Endothelial cell of hepatic sinusoid (primary cell): ENCODE results near the gene STON2.

Source experiments
- in situ Hi-C: cut with HindIII; loops from 2 replicates; pipeline ENCODE4 v1.10.0; 2017; ENCODE audit warnings: low sequenced_read_pairs

STON2 gene

DNA sequence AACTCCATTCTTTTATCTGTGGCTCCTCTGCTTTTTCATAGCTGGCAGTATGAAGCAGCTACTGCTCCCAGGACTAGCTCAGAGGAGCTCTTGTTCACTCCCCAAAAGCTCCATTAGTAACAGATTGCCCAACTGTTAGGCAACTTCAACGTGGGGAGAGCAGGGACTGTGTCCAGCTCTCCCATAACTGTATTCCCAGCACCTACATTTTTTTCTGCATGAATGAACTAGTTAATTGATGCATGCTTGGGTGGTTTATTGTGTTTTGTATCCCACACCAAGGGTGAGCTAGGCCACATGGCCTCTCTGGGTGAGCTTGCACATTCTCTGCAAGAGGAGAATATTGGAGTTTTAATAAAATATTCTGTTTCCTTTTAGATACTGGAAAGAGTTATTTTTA is 15.2 kb downstream of the STON2 start:
- in situ Hi-C loops, result loop anchor here (5.0 kb wide), 1 partner anchor 32 kb away; no protein-coding TSS in a partner anchor

DNA sequence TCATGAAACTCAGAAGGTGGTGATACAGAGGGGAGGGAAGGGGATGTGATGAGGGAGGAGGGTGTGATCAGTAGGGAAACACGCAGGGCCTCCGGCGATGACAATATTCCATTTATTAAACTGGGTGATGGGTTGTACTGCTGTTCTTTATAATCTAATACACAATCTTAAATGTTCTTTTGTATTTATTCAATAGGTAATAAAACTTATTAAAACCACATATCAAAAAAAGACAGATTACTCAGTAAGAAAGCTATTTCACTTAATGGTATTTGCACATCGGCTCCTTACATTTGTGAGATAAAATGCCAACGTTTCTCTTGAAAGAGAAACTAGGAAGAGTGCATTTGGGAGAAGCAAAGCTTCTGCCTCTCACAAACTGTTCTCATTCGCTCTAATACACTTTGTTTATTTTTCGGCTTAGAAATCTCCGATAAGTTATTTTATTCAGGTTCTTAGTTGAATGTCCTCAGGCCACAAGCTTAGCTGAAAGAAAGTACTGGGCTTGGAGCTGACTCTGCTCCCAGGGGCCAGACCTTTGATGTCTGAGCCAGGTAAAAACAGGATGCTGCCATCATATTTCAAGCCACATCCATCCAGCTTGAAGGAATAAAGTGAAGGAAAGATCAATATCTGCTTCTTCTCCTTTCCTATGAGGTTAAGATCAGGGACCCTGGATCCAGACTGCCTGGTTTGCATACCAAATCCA is 17.5 kb downstream of the STON2 start:
- in situ Hi-C loops, result loop anchor here (5.0 kb wide), 1 partner anchor 35 kb away; no protein-coding TSS in a partner anchor

DNA sequence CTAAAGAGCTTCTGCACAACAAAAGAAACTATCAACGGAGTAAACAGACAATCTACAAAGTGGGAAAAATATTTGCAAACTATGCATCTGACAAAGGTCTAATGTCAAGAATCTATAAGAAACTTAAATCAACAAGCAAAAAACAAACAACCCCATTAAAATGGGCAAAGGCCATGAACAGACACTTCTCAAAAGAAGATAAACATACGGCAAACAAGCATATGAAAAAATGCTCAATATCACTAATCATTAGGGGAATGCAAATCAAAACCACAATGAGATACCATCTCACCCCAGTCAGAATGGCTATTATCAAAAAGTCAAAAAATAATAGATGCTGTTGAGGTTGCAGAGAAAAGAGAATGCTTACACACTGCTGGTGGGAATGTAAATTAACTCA is 20.1 kb downstream of the STON2 start:
- in situ Hi-C loops, result loop anchor here (5.0 kb wide), 1 partner anchor 37 kb away; no protein-coding TSS in a partner anchor

DNA sequence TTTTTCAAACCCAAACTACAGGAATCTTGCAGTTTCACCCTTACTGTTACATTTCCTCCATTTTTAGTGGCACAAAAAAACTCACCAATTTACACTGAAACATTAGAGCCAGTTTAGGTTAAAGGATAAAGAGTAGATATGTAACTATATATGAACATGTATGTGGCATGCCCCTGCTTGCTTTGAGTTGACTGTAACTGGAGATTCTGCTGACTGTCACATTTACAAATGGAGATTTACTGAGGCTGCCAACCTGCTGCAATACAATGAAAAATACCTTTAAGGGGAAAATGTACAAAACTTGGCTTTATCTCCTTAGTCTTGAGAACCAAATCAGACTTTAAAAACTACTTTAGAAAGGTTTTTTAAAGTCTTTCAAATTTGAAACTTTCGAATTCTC is 28.3 kb downstream of the STON2 start:
- in situ Hi-C loops, result no loop called here

DNA sequence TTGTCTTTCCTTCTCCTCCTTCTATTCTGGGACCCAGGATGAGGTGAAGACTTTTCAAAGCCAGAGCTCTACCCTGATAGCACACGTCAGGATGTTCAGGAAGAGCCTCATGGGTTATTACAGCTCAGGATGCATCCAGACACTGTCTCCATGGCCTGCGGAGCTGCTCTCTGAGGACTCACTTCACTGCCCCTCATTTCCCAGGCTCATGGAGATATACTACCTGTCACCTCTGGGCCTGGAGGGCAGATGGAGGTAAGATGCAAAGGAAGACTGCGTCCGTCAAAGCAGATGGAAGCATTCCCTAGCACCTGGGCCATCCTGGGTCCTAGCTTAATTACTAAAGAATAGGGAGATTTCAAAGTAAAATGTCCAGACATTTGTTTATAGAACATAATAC is 32.6 kb downstream of the STON2 start:
- in situ Hi-C loops, result no loop called here

DNA sequence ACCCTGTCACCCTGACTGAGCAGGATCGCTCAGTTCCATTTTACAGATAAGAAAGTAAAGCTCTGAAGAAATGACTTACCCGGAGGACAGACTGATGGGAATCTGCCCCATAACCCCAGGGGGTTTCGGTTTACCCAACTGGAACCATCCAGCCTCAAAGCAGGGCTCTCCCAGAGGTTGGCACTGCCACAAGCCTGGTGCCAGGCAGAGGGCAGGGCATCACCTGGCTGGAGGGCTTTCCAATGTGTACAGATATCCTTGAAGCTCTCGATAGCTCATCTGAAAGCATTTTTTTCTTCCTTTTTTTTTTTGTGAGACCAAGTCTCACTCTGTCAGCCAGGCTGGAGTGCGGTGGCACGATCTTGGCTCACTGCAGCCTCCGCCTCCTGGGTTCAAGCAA is 33.2 kb downstream of the STON2 start:
- in situ Hi-C loops, result no loop called here

DNA sequence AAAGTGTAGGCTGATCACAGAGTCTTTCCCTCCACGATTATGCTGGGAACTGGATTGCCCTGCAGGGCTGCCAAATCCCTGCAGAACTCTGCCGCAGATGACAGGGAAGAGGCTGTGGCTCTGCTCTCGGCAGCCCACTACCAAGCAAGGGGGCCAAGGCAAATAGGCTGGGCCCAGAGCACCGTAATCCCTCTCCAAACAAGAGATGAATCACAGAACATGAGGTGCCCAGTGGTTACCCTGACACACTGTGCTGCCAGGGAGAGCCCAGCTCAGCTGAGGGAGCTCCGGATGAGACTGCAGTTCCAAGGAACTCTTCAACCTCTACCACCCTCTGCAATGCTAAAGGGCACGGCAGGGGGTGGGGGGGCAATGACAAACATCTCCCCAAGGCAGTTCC is 33.9 kb downstream of the STON2 start:
- in situ Hi-C loops, result no loop called here

DNA sequence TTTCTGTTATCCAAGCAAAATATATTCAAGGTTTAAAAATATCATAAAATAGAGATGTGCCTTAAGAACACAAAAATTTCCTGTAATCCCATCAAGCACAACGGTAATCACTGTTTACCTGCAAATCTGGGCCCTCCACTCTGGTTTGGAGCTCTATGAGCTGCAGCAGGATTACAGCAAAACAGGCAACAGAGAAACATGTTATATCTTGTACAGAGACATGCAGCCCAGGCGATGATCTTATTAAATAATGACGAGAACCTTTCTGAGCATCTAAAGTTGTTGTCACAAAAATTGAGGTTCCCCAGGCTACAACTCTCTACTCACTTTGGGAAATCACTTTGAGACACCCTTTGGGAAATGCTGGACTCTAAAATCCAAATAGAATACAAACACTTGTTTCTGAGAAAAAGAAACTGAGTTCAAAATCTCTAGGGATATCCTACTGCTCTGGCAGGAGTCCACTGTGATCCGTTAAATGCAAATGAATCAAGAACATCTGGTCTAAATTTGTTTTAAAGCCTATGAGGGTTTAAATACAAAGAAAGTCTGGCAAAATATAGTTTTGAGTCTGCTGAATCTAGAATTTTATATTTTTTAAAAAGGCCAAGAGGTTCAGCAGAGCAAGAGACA is 36.3 kb downstream of the STON2 start:
- in situ Hi-C loops, result no loop called here

DNA sequence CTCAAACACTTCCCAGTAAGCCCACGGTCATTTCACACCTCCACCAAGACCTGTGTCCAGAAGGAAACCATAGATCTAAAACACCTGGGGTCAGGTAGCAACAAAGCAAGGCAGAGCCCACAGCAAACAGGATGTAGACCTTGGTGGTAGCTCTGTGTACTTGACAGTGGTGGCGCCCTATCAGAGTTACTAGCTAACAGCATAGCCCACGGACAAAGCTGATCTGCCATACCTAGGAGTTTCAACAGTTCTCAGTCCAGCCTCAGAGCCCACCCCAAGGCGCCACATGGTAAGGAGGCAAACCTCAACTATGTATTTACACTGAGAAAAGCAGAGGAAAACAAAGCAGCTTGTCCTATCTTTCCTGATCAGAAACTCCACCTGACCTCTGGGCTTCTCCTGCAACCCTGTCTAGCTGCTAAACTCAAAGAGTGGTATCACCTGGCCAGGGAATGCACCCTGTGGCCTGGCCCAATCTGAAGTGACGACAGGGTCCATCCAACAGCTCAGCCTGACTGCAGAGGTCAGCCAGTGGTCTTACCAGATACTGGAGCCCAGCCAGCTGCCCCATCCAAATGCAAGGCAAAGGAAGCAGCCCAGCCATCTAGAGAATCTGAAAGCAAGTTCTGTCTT is 46.3 kb downstream of the STON2 start:
- in situ Hi-C loops, result no loop called here

DNA sequence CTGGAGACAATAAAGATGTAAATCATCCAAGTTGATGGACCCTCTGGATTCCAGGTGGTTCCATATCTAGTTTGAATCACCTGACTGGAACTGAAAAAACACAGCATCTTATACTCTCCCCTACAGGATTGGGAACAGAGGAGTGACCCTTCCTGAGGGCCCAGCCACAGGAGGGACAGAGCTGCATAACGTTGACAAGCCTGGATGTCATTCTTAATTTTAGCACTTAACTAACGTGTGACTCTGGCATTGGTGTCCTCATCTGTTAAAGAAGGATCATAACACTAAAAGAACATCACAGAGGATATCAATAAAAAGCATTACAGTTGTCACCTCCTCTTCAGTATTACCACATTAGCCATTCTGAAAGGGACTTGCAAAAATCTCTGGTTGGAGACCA is 47.7 kb downstream of the STON2 start:
- in situ Hi-C loops, result no loop called here

DNA sequence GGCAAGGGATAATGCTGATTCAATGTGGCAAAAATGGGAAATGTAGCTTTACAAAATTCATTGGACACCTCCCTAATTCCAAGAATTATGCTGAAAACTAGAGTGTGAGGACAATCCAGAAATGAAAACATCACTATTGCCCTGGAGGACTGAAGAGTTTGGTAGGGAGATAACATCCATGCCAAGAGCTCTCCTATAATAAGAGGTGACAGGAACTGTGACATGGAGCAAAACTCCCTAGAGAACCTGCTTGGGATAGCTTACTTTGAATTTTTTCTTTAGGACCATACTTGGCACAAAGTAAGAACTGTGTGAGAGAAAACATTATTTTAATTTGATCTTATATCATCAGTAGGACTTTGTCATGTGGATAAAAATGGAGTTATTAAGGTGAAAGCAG is 48.9 kb downstream of the STON2 start:
- in situ Hi-C loops, result no loop called here

DNA sequence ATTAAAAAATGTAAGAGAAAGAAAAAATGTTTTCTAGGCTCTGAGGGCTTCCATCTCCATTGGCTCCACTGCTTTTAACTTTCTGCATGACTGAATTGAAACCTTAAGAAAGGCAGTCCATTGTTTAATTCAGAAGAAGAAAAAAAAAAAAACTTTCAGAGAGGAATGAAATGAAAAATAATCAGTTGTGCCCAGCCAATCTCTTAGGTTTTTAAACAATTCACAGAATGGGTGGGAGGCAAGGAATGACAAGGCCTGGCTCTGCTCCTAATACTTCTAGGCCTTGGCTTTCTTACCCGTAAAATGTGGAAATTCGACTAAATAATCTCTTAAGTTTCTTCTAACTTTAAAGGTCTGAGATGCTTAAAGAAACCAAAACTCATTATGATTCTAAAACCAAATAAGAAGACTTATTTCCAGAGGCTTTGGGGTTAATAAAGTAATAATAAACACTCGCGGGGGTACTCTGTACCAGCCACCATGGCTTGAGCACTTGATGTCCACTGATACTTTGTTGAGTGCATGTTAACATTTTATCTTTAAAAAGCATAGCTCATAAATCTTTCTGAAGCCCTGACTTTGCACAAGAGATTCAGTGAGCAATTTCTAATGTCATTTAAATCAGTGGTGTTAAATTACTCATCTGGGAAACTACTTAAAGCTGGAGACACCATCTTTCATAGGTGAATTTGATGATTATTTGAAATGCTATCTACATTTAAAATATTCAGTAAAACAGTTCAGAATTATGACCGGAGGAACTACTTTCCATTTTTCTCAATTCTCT is 49.6 kb downstream of the STON2 start:
- in situ Hi-C loops, result no loop called here

DNA sequence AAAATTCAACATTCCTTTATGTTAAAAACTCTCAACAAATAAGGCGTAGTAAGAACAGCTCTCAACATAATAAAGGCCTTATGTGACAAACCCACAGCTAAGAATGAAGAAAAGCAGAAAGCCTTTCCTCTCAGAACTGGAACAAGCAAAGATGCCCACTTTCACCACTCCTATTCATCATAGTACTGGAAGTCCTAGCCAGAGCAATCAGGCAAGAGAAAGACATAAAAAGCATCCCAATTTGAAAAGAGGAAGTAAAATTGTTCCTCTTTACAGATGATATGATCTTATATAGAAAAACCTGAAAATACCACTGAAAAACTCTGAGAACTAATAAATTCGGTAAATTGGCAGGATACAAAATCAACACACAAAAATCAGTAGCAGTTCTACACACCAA is 52.1 kb downstream of the STON2 start:
- in situ Hi-C loops, result no loop called here

DNA sequence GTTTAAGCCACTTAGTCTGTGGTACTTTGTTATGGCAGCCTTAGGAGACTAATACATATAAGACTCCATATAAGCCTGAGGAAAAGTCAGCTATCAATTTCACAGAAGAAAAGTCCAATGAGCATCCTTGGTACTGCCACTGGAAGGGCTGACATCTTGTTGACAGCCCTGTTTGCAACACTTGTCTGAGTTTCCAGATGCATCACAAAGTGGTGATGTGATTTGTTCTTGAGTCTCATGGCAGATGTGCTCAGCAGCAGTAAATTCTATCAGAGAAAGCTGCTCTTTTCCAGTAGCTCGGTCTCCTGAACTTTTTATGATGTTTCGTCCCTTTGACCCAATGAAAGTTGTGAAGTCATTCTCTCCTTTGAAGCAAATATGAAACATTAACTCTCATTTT is 54.3 kb downstream of the STON2 start:
- in situ Hi-C loops, result no loop called here

DNA sequence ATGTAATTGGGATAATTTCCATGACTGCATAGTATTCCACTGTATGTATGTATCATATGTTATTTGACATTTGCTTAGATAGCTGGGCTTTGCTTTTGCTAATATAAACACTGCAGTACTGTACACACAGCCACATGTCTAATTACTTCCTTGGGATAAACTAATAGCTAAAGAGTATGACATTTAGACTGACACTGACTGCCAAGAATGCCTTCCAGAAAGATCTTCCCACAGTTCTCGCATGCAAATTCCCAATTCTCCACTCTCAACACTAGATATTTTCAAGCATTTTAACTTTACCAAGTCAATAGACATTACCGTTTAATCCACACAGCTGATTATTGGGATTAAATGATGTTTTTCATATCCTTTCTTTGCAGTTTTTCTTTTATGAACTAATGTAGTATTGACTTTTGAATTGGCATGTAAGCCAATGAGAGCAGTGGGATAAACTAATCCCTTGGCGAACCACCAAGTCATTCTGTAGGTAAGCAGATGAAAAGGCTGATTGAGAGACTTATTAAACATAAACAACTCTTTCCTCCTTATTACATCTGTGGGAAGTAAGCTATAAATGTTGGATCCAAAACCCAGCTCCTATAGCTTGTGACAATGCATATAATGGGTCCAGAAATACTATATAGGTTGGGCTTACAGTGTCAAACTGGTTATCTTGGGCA is 55.5 kb downstream of the STON2 start:
- in situ Hi-C loops, result no loop called here

DNA sequence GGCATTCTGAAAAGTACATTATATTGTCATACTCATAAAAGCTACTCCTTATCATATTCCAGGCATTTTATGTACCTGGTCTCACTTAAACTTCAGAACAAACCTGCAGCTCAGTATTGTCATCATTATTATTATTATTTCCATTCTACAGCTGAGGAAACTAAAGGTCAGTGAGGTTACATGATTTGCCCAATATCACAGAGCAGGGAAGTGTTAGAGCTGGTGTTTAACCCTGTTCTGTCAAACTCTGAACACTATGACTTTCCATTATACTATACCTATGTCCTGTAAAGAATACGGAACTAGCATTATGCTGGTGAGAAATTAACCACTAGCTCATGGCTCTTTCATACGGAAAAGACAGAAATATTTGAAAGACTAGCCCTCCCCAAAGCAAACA is 56.4 kb downstream of the STON2 start:
- in situ Hi-C loops, result no loop called here

DNA sequence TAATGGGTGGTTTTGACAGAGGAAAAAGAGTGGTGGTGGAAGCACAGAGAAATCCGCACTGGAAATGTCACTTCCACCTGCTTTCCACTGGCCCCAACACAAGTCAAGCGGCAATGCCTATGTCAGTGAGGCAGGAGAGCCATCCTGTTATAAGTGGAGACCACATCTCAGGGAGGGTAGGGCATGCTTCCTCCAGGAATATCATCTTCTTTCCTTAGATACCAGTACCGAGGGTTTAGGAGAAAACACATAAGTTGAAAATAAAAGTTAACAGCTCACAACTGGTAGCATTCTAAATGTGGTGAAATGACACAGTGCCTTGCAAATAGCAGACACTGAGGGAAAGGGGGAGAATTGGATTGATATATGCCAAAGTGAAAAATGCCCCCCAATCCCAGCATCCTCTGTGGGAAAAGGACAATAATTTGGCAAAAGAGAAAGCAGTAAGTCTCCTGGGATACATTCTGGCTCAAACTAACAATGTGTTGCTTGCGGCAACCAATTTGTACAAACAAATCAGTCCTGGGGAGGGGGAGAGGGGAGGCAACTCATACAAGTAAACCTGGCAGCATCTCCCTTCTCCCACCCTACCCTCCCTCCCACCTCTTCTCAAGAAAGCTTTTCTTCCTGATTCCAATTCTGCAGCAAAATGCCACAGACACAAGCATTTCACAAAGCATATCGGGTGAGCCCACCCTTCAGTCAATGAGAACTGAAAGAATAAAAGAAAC is 57.1 kb downstream of the STON2 start:
- in situ Hi-C loops, result no loop called here

DNA sequence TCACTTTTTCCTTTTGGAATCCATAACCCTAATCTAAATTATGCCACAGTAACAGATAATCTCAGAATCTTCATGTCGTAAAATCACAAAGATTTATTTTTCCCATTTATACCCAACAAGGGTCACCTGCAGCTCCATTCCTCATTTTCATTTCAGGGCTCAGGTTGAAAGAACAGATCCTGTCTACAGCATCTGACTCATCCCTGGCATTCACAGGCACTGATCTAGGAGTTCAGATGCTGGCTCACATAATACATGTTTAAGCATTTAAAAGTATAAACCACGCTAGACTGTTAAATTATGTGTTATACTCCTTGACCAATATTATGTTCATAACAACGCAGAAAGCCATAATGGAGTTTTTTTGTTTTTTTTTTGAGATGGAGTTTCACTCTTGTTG is 58.3 kb downstream of the STON2 start:
- in situ Hi-C loops, result no loop called here

DNA sequence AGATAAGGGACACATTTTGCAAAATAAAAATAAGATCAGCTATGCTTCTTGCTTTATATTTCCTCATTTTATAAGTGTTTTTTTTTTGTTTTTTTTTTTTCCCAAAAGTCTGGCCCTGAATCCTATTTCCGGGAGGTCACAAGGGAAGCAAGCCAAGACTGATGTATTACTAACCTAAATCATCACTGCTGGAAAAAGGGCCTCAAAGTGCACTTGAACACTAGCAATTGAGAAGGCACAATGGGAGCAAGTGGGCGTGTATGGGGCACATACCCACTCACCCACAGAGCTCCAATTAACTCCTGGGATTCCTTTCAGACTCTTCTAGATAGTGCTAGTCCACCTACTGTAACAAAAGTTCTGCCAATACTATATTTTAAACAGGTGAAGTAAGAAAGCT is 58.8 kb downstream of the STON2 start:
- in situ Hi-C loops, result no loop called here

DNA sequence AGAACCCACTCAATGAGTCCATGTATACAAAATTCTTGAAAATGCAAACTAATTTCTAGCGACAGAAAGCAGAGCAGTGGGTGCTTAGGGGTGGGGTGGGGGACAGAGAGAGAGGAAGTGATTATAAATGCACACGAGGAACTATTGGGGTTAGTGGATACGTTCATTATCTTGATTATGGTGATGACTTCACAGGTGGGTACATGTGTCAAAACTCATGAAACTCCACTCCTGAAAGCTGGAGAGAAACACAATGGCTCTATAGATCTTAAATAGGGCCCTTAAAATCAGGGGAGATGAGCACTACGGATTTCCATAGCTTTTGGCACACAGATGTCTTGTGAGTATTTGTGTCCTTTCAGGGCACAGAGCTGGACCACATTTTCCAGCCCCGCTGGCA is 59.9 kb downstream of the STON2 start:
- in situ Hi-C loops, result no loop called here
